K562 (cell line): ENCODE measurements around the gene BLZF1. TPM values are rescaled to one million over a fixed set of nuclear protein-coding genes. Genes with fewer than 3 reads are reported as not detected.

Source experiments
- ATF4 ChIP-seq: fragments of 450-650 bp; formaldehyde crosslinking; IDR thresholded peaks from 2 replicates; pipeline ENCODE4 v1.4.0; 2022; ENCODE audit warnings: mild to moderate bottlenecking, moderate library complexity
- C11orf30 ChIP-seq: fragments of 450-650 bp; IDR thresholded peaks from 2 replicates; pipeline ENCODE4 v1.6.1; 2016; ENCODE audit warnings: low read depth, mild to moderate bottlenecking
- CBX1 ChIP-seq: sonication (generic); IDR thresholded peaks from 2 replicates; pipeline ENCODE4 v1.6.1; 2016; ENCODE audit warnings: antibody characterized with exemption, low read depth, mild to moderate bottlenecking
- CHD4 ChIP-seq: fragments of 200-600 bp; sonication (generic); IDR thresholded peaks from 3 replicates; pipeline ENCODE4 v1.6.1; 2012; ENCODE audit warnings: low read depth, mild to moderate bottlenecking, mixed read lengths, low read length, inconsistent platforms; ENCODE audit not compliant: insufficient read depth, insufficient replicate concordance, poor library complexity, severe bottlenecking
- E2F5 ChIP-seq: sonication (generic); formaldehyde crosslinking; IDR thresholded peaks from 2 replicates; pipeline ENCODE4 v1.8.0; 2022; ENCODE audit warnings: mild to moderate bottlenecking, missing genetic modification reagents
- FOXM1 ChIP-seq, 2 experiments: fragments of 450-650 bp in 1 of 2; sonication (generic) in 1 of 2; formaldehyde crosslinking in 1 of 2; IDR thresholded peaks; 2 replicates each; pipeline versions ENCODE4 v1.6.1 to v1.9.0; 2017 to 2022; ENCODE audit warnings: low read depth in 2 of 2, mild to moderate bottlenecking in 2 of 2, missing genetic modification reagents in 1 of 2, moderate library complexity in 1 of 2
- HDAC8 ChIP-seq: fragments of 450-650 bp; IDR thresholded peaks from 2 replicates; pipeline ENCODE4 v1.6.1; 2016; ENCODE audit warnings: mild to moderate bottlenecking, missing genetic modification characterization, moderate library complexity, missing compliant biosample characterization
- MCM2 ChIP-seq: fragments of 450-650 bp; IDR thresholded peaks from 2 replicates; pipeline ENCODE4 v1.6.1; 2017; ENCODE audit warnings: low read depth, mild to moderate bottlenecking
- MCM3 ChIP-seq: fragments of 450-650 bp; IDR thresholded peaks from 2 replicates; pipeline ENCODE4 v1.6.1; 2016
- MIER1 ChIP-seq: fragments of 450-650 bp; IDR thresholded peaks from 2 replicates; pipeline ENCODE4 v1.6.1; 2016; ENCODE audit warnings: antibody characterized with exemption, mild to moderate bottlenecking, low read depth
- NR1H2 ChIP-seq: sonication (generic); formaldehyde crosslinking; IDR thresholded peaks from 2 replicates; pipeline ENCODE4 v1.4.0; 2020; ENCODE audit warnings: mild to moderate bottlenecking, missing genetic modification reagents
- POLR3A ChIP-seq: IDR thresholded peaks from 2 replicates; pipeline ENCODE4 v1.6.1; 2011; ENCODE audit warnings: borderline replicate concordance, mild to moderate bottlenecking, moderate library complexity; ENCODE audit not compliant: insufficient read length, insufficient read depth; ENCODE audit errors: extremely low read depth
- PRPF4 ChIP-seq: fragments of 200-400 bp; formaldehyde crosslinking; IDR thresholded peaks from one replicate; pipeline ENCODE4 v1.6.1; 2017; ENCODE audit warnings: low read length, low read depth, mild to moderate bottlenecking; ENCODE audit not compliant: insufficient read depth, poor library complexity, severe bottlenecking
- SMARCE1 ChIP-seq: fragments of 450-650 bp; IDR thresholded peaks from 2 replicates; pipeline ENCODE4 v1.7.1; 2016; ENCODE audit warnings: mild to moderate bottlenecking
- TAF15 ChIP-seq: fragments of 200-400 bp; formaldehyde crosslinking; IDR thresholded peaks from 2 replicates; pipeline ENCODE4 v1.6.1; 2017; ENCODE audit warnings: mild to moderate bottlenecking, low read depth, low read length, moderate library complexity
- TAL1 ChIP-seq: fragments of 450-650 bp; IDR thresholded peaks from 2 replicates; pipeline ENCODE4 v1.6.1; 2016; ENCODE audit warnings: mild to moderate bottlenecking
- ZBTB5 ChIP-seq: fragments of 450-650 bp; IDR thresholded peaks from 2 replicates; pipeline ENCODE4 v1.6.1; 2017; ENCODE audit warnings: antibody characterized with exemption
- ZNF277 ChIP-seq: fragments of 250-450 bp; sonication (Bioruptor Pico); IDR thresholded peaks from 2 replicates; pipeline ENCODE4 v1.8.0; 2022; ENCODE audit warnings: inconsistent platforms, mild to moderate bottlenecking, moderate library complexity, borderline replicate concordance
- ZNF512 ChIP-seq: IDR thresholded peaks from 2 replicates; pipeline ENCODE4 v1.6.1; 2016; ENCODE audit warnings: missing genetic modification characterization, missing compliant biosample characterization
- ZNF586 ChIP-seq: fragments of 450-650 bp; formaldehyde crosslinking; conservative IDR thresholded peaks from 2 replicates; pipeline ENCODE4 v1.4.0; 2020; ENCODE audit warnings: mild to moderate bottlenecking, moderate library complexity
- ZZZ3 ChIP-seq: fragments of 450-650 bp; IDR thresholded peaks from 2 replicates; pipeline ENCODE4 v1.6.1; 2016; ENCODE audit warnings: antibody characterized with exemption, mild to moderate bottlenecking, moderate library complexity
- polyA plus RNA-seq, 8 experiments: library from polyadenylated mRNA; depleted of rRNA in 4 of 8; stranded (reverse) in 5 of 8; unstranded in 3 of 8; fragments of >200 nt; fragmentation: Nextera tagmentation in 2 of 8; fragmentation: Illumina TruSeq in 1 of 8; extraction: Ambion mirVana in 2 of 8; extraction: Trizol in 1 of 8; gene quantifications; 2 replicates each; pipeline versions ENCODE4 v1.2.1 to v1.2.3, GENCODE V29; 2011 to 2014; ENCODE audit warnings: inconsistent platforms in 1 of 8, missing spikeins in 1 of 8
- total RNA-seq, 7 experiments: library from RNA; depleted of rRNA in 6 of 7; stranded (reverse); fragments of >200 nt in 6 of 7; fragmentation: Illumina TruSeq in 2 of 7; extraction: Trizol in 2 of 7; gene quantifications; 2 replicates each; pipeline versions ENCODE4 v1.2.1 to v1.2.3, GENCODE V29; 2011 to 2021; ENCODE audit warnings: low replicate concordance in 1 of 7

Gene BLZF1
- total and polyA plus RNA-seq, 9 of the 15 experiments (the other 6 are each of a cell fraction or from before 2014, with no cell fraction given): 20.5 to 32.8 (median 25.3) TPM

GRCh38 chr1:169367686-169368405, at the start of gene BLZF1, which contains the start of gene NME7 (continued):
- TF ChIP-seq CBX1 (no peak), POLR3A (no peak), MIER1 (no peak), MCM2 (no peak), SMARCE1 (0 out of 2 replicates have a peak, but pooled peaks have one; percentile 25), TAF15 (no peak), E2F5 (CRISPR knock-in tag) (peak; percentile 56; the same call in 1 of the 2 replicates), PRPF4 (no peak), ATF4 (0 out of 2 replicates have a peak, but pooled peaks have one; percentile 36), ZNF512 (tag) (no peak), HDAC8 (tag) (no peak), ZNF277 (CRISPR knock-in tag) (no peak), MCM3 (no peak), C11orf30 (peak; percentile 85), TAL1 (no peak), FOXM1 (IDR thresholded peaks at IDR 0.05; ENCODE audit: low read depth) (0 out of 2 replicates have a peak, but pooled peaks have one; percentile 53), FOXM1 (CRISPR knock-in tag; IDR thresholded peaks at IDR 0.05; ENCODE audit: low read depth) (no peak), NR1H2 (CRISPR knock-in tag) (no peak), ZZZ3 (peak; percentile 81), ZNF586 (CRISPR knock-in tag) (no peak), ZBTB5 (no peak), CHD4 (no peak)
